ENCODE results near the gene SHISA6.

Gene SHISA6

GRCh38 chr17:11598274-11599221 is 357.5 kb downstream of the SHISA6 start, which contains the start of gene DNAH9:
Gene DNAH9, plus strand, starts transcription at chr17:11598470. Its CDS starts 29 bp downstream, at chr17:11598499.
- peak; percentile 50 for DNase-seq (ENCODE audit: low spot score)

GRCh38 chr17:11601661-11602060 is 360.6 kb downstream of the SHISA6 start:
- no peak for DNase-seq (ENCODE audit: low spot score)

DNA sequence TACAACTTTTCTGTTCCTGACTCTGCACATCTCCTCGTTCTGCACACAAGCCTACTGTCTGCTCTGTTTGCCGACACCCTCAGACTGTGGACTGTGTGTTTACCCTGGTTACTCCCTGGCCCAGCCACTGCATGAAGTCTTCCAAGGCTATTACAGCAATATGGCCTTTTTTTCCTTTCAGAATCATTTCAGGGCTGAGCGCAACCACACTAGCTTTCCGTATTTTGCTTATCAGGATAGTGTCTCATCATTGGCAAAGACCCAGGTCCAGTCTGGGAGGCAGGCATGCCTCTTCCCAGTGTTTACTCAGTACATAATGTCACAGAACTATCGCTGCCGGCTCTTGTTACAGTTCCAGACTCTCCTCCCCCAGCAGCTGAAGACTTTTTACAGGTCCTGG is 367.4 kb downstream of the SHISA6 start:
- DNase-seq (ENCODE audit: low spot score), result no peak

DNA sequence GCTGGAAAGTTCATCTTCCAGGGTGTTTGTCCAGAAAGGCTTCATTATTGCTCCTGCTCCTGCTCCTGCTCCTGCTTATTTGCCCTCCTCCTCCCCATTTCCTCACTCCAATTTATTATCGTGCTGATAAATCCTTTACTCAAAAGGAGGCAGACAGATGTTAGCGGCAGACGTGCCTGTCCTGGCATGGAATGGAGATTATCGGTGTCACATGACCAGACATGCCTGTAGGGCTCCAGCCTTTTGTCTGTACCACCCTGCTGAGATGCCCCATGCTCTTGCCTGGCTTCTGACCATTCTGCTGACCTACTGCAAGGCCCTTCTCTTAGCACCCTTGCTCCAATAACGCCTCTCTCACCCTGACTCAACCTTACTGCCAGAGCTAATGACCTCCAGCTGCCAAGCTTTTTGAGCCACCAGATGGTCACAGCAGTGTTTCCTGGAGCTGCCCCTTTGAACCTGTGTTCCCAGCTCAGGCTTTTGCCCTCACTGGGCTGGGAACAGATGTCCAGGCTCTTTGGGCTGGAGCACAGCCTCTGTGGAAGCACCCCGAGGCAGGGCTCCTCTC is 370.1 kb downstream of the SHISA6 start:
- DNase-seq (ENCODE audit: low spot score), result no peak

GRCh38 chr17:11612956-11613355 is 371.9 kb downstream of the SHISA6 start:
- no peak for DNase-seq (ENCODE audit: low spot score)

All from kidney capillary endothelial cell (primary cell).